Cardiac ventricle fibroblast (primary cell): Measurements from ENCODE around the gene TBCEL. TPM values are rescaled to one million over a fixed set of nuclear protein-coding genes. Genes with fewer than 3 reads are reported as not detected.

Source experiments
- total RNA-seq: library from RNA; depleted of rRNA; stranded (reverse); fragments of >200 nt; gene quantifications from 2 replicates; pipeline ENCODE4 v1.2.3, GENCODE V29; 2015

The TBCEL gene, protein sequence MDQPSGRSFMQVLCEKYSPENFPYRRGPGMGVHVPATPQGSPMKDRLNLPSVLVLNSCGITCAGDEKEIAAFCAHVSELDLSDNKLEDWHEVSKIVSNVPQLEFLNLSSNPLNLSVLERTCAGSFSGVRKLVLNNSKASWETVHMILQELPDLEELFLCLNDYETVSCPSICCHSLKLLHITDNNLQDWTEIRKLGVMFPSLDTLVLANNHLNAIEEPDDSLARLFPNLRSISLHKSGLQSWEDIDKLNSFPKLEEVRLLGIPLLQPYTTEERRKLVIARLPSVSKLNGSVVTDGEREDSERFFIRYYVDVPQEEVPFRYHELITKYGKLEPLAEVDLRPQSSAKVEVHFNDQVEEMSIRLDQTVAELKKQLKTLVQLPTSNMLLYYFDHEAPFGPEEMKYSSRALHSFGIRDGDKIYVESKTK
- 17.9 and 18.5 TPM in 2 replicates for total RNA-seq

DNA sequence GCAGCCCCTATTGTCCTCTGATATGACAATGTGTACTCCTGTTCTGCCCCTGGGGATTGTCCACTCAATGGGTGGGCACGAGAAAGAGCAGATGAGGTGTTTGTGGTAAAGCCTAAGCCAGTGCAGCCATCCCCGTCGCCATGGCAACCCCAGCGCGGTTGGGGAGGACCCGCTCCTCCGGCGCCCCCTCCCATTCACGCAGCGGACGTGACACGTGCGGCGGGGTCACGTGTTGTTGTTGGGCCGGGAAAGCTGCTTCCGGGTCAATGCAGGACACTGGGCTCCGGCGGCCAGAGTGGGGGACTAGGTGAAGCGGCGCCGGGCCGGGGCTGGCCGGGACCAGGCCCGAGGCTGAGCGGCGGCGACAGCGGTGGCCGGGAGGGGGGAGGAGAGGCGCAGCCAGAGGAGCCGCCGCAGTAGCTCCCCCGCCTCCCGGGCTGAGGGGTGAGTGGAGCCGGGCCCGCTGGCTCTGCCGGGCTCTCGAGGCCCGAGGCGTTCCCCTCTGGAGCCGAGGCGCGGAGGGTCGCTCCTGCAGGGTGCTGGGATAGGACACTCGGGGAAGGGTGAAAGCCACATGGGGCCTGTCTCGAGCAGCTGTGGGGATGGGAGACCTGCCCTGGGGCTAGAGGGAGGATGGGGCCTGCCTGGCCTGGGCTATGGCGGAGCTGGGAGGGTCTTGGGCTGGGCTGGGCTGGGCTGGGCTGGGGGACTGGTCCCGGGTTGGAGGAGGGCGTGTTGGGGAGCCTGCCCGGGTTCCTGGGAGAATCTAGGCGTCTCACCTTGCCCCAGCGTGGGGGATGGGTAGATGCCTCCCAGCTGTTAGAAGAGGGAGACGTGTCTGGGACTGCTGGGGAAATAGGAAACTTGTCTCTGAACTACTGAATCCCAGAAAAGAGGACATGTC is at the start of gene TBCEL:
TBCEL (plus strand) TSS at position 255 of the 904 bp plus-strand sequence. CDS start 21,589 bp downstream, outside the sequence.

GRCh38 chr11:121100943-121101342 is 77.0 kb downstream of the TBCEL start, which contains the start of gene TECTA:
Gene TECTA (plus strand): TSS chr11:121101243. CDS start chr11:121102666, 1,423 bp downstream.

Other genes starting within 250 kb of the TBCEL start
- 0.31 and 3.1 TPM in 2 replicates for gene TECTA, start 77.1 kb downstream of the TBCEL start, total RNA-seq